ENCODE results near the gene DCTPP1.

DNA sequence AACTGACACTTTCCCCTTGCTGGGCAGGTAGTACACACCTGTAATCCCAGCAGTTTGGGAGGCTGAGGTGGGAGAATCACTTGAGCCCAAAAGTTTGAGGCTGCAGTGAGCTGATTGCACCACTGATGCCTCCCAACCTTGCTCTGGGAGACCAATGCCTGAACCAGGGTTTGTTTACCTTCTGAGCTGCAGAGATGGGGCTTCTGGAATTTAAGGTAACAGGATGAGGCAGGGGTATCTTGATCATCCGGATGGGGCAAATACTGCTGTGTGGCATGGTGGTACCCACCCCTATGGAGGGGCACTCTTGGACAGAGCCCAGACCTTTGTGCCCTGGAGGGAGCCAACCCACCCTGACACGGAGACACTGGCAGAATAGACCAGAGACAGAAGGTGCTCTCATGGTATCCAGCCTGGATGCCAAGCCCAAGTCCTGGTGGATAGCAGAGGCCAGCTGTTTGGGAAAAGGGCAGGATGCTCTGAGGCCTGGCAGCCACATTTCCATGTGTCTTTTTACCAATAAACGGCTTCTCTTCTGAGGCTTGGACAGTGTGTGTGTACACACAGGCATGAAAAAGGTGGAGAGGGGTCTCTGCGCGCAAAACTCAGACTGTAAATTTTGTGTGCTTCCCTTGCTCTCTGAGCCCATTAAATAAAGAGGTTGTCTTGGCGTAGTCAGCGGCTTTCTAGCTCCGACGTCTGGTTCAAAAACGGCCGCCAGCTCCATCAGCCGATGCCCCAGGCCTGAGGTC is 30.2 kb downstream of the DCTPP1 start:
- TF ChIP-seq POLR2AphosphoS5 (IDR thresholded peaks at IDR 0.05; ENCODE audit: low read depth, low read length) (no peak), JUND (IDR thresholded peaks at IDR 0.05) (no peak), EP300 (IDR thresholded peaks at IDR 0.05; ENCODE audit: borderline replicate concordance in 1 of 2, low read depth in 1 of 2, low read length in 1 of 2) (no peak), GABPA (IDR thresholded peaks at IDR 0.05; ENCODE audit: low read depth) (no peak), RAD21 (IDR thresholded peaks at IDR 0.05; ENCODE audit: low read length) (no peak), GATA2 (CRISPR knock-in tag; IDR thresholded peaks at IDR 0.05) (no peak), NFIC (IDR thresholded peaks at IDR 0.05; ENCODE audit: borderline replicate concordance) (no peak)
- TF ChIP-seq, protein P1, sequence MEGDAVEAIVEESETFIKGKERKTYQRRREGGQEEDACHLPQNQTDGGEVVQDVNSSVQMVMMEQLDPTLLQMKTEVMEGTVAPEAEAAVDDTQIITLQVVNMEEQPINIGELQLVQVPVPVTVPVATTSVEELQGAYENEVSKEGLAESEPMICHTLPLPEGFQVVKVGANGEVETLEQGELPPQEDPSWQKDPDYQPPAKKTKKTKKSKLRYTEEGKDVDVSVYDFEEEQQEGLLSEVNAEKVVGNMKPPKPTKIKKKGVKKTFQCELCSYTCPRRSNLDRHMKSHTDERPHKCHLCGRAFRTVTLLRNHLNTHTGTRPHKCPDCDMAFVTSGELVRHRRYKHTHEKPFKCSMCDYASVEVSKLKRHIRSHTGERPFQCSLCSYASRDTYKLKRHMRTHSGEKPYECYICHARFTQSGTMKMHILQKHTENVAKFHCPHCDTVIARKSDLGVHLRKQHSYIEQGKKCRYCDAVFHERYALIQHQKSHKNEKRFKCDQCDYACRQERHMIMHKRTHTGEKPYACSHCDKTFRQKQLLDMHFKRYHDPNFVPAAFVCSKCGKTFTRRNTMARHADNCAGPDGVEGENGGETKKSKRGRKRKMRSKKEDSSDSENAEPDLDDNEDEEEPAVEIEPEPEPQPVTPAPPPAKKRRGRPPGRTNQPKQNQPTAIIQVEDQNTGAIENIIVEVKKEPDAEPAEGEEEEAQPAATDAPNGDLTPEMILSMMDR (IDR thresholded peaks at IDR 0.05), result no peak
- TF ChIP-seq, protein P2, sequence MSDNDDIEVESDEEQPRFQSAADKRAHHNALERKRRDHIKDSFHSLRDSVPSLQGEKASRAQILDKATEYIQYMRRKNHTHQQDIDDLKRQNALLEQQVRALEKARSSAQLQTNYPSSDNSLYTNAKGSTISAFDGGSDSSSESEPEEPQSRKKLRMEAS (IDR thresholded peaks at IDR 0.05; ENCODE audit: low read depth), result no peak
- TF ChIP-seq, protein P3, sequence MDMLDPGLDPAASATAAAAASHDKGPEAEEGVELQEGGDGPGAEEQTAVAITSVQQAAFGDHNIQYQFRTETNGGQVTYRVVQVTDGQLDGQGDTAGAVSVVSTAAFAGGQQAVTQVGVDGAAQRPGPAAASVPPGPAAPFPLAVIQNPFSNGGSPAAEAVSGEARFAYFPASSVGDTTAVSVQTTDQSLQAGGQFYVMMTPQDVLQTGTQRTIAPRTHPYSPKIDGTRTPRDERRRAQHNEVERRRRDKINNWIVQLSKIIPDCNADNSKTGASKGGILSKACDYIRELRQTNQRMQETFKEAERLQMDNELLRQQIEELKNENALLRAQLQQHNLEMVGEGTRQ (IDR thresholded peaks at IDR 0.05; ENCODE audit: borderline replicate concordance, low read depth, low read length), result no peak
